Muscle layer of colon (tissue), 2 donors: ENCODE data around the gene UBE3A.

Source experiments
- H3K27ac ChIP-seq: one replicate; pipeline ENCODE4 v1.7.0; 2013; ENCODE audit warnings: low read depth, mild to moderate bottlenecking, low read length, moderate library complexity
- H3K27me3 ChIP-seq, 2 donors: one replicate each; pipeline ENCODE4 v1.7.0; 2013; ENCODE audit warnings: low read length in 2 of 2, mild to moderate bottlenecking in 2 of 2; ENCODE audit not compliant: insufficient read depth in 2 of 2, control insufficient read depth in 1 of 2
- H3K36me3 ChIP-seq: one replicate; pipeline ENCODE4 v1.7.0; 2013; ENCODE audit warnings: mild to moderate bottlenecking, low read length; ENCODE audit not compliant: insufficient read depth
- H3K4me1 ChIP-seq: one replicate; pipeline ENCODE4 v1.7.0; 2013; ENCODE audit warnings: mild to moderate bottlenecking, low read length; ENCODE audit not compliant: insufficient read depth
- H3K4me3 ChIP-seq, 2 donors: one replicate each; pipeline ENCODE4 v1.7.0; 2013; ENCODE audit warnings: low read length in 2 of 2, low read depth in 1 of 2, mild to moderate bottlenecking in 1 of 2, moderate library complexity in 1 of 2
- H3K9ac ChIP-seq: one replicate; pipeline ENCODE4 v1.7.0; 2013; ENCODE audit warnings: low read length
- H3K9me3 ChIP-seq: one replicate; pipeline ENCODE4 v1.7.0; 2013; ENCODE audit warnings: mild to moderate bottlenecking, low read length
- donor health status: abdominal sarcoma.
- donor health status: Adenocarcinoma of cecum.

Gene UBE3A

DNA sequence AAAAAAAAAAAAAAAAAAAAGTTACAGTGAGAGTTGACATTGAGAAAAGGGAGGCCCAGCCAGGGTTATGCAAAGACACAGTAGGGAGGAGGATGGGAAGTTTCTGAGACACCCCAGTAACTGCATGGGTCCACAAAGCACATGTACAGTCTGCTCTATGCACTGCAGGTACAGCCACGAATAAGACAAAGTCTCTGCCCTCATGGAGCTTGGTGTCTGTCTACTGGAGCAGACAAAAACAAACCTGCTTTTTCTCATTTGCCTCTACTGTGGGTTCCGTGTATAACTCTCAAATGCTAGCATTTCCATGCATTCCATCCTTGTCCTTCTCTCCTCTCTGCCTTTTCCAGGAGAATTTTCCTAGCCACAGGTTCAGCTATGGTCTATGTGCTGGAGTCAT is 107.4 kb downstream of the UBE3A start:
- Histone ChIP-seq H3K9ac (no peak overlapping the region), H3K36me3 (peaks cover 6% of the 10 kb centered on the region), H3K27ac (no peak overlapping the region), H3K27me3 (no peaks in the 10 kb centered on the region), H3K9me3 (no peaks in the 10 kb centered on the region), H3K4me1 (no peaks in the 10 kb centered on the region), H3K4me3 (no peak overlapping the region)

DNA sequence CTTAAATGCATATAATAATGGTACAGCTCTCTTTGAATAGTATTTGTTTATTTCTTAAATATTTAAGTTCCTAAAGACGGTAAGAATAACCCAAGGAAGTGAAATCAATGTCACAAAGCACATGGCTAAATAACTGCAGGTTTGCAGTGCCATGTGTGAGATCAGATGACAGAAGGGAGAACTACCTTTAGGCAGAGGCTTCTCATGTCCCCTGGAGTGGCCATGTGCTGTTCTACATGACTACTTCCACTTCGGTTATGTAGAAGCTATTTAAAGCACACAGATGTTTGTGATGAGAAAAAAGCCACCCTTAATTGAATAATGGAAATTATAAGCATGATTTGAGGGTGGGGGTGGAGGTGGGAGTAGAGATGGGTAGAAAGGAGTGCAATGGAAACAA is 109.1 kb downstream of the UBE3A start:
- Histone ChIP-seq H3K9ac (no peak overlapping the region), H3K4me1 (no peaks in the 10 kb centered on the region), H3K27me3 (no peaks in the 10 kb centered on the region), H3K4me3 (no peak overlapping the region), H3K36me3 (peaks cover 3% of the 10 kb centered on the region), H3K9me3 (no peaks in the 10 kb centered on the region), H3K27ac (no peak overlapping the region)

DNA sequence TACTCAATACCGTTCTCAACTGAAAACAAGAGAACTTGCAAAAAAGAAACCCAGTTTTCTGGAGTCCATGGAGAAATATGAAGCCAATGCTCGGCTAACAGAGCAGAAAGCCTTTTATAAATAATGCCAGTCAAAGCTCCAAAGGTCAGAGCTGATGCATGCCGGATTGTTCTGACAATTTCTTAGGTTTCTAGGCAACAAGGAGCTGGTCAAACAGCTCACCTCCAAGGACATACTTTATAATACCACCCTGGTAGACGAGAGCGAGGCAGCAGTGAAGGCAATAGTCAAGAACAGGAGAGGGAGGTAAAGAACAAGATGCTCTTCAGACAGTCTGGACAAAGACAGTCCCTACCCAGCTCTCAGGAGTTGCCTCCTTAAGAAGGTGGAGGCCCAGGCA is 111.1 kb downstream of the UBE3A start:
- H3K9ac ChIP-seq, result no peak overlapping the region
- H3K36me3 ChIP-seq, result no peaks in the 10 kb centered on the region
- no peaks in the 10 kb centered on the region for H3K4me1 ChIP-seq
- H3K27me3 ChIP-seq, result no peaks in the 10 kb centered on the region
- H3K9me3 ChIP-seq, result no peaks in the 10 kb centered on the region
- H3K27ac ChIP-seq, result no peak overlapping the region
- no peak overlapping the region for H3K4me3 ChIP-seq

DNA sequence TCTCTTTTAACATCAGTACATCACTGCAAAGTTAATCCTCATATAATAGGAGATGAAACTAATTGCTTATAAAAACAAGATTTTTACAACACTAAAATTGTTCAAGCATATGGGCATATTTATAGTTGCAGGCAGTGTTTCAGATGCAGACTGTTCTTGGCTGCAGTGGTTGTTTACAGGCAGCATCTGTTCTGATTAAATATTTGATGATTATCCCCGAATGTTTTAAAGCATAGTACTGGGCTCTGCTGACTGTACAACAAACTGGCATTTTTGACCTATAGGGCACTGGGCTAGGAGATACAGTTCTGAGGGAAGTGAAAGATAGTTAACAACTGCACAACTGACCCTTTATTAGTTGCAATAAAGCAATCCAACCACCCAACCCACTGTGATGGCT is 113.6 kb downstream of the UBE3A start:
- Histone ChIP-seq H3K27me3 (no peaks in the 10 kb centered on the region), H3K36me3 (no peaks in the 10 kb centered on the region), H3K9ac (no peak overlapping the region), H3K4me3 (no peak overlapping the region), H3K9me3 (peaks cover 7% of the 10 kb centered on the region), H3K4me1 (no peaks in the 10 kb centered on the region), H3K27ac (no peak overlapping the region)

DNA sequence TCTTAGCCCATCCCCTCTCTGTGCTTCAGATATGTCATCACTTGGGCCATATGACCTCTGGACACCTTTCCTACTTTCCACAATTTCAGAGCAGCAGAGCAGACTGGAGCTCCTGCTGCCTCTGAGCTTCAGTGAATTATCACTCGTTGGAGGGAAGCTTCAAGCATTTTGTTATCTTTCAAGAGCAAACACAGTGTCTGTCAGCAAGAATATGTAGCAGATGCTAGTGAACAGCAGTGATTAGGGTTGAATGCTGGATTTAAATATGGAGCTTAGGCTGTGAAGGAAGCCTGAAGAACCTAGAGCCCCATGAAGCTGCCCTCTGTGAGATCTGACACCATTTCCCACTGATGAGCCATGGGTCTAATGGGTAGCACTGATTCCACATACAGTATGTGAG is 115.4 kb downstream of the UBE3A start:
- Histone ChIP-seq H3K9me3 (peaks cover 7% of the 10 kb centered on the region), H3K27me3 (no peaks in the 10 kb centered on the region), H3K4me3 (no peak overlapping the region), H3K9ac (no peak overlapping the region), H3K4me1 (no peaks in the 10 kb centered on the region), H3K36me3 (no peaks in the 10 kb centered on the region), H3K27ac (no peak overlapping the region)

DNA sequence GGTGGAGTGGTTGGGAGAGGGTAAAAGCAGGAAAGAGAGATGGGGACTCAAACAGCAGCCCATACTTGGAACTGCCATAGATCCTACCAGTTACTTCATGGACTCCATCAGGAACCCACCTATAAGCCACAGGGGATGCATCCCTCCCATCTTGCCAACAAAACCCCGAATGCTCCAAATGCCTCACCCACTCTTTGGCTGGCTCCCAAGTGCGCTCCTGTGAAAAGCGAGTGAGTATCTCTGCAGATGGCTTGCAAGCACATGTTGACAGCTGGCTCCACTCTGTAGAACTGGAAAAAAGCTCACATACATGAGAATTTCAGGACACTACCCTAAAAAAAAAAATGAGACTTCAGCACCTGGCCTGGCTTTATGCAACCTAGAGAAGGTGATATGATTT is 151.0 kb downstream of the UBE3A start:
- Histone ChIP-seq H3K36me3 (no peaks in the 10 kb centered on the region), H3K4me1 (no peaks in the 10 kb centered on the region), H3K4me3 (no peak overlapping the region), H3K27me3 (no peaks in the 10 kb centered on the region), H3K27ac (no peak overlapping the region), H3K9me3 (no peaks in the 10 kb centered on the region), H3K9ac (no peak overlapping the region)
